Measurements from ENCODE around the gene SLC25A24.

GRCh38 chr1:108141621-108142020 is 58.5 kb downstream of the SLC25A24 start:
- TF ChIP-seq, protein P1, sequence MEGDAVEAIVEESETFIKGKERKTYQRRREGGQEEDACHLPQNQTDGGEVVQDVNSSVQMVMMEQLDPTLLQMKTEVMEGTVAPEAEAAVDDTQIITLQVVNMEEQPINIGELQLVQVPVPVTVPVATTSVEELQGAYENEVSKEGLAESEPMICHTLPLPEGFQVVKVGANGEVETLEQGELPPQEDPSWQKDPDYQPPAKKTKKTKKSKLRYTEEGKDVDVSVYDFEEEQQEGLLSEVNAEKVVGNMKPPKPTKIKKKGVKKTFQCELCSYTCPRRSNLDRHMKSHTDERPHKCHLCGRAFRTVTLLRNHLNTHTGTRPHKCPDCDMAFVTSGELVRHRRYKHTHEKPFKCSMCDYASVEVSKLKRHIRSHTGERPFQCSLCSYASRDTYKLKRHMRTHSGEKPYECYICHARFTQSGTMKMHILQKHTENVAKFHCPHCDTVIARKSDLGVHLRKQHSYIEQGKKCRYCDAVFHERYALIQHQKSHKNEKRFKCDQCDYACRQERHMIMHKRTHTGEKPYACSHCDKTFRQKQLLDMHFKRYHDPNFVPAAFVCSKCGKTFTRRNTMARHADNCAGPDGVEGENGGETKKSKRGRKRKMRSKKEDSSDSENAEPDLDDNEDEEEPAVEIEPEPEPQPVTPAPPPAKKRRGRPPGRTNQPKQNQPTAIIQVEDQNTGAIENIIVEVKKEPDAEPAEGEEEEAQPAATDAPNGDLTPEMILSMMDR (IDR thresholded peaks at IDR 0.05): no peak
- TF ChIP-seq POLR2A (IDR thresholded peaks at IDR 0.05): no peak
